OCI-LY7 (cell line): ENCODE measurements around the gene CCDC85A. TPM values are rescaled to one million over a fixed set of nuclear protein-coding genes. Genes with fewer than 3 reads are reported as not detected.
"Not testable (repeated sequence)": the region's sequence is repeated elsewhere in the genome, so short reads cannot be mapped to it uniquely, and the experiment has no call there.

Source experiments
- BruUV-seq: library from RNA; stranded (reverse); fragments of 400-500 nt; replicated peaks from 2 replicates; lab custom pipeline; 2021; lab: Mats Ljungman, UMichigan
- CTCF ChIA-PET: fragments of 300-600 bp; sonication (Branson Sonifier 250); formaldehyde crosslinking; loops from one replicate; lab custom pipeline; 2022; ENCODE audit warnings: antibody characterized with exemption; ENCODE audit not compliant: unreplicated experiment; lab: Charles Lee
- POLR2A ChIA-PET: fragments of 300-600 bp; sonication (Branson Sonifier 250); formaldehyde crosslinking; loops from one replicate; lab custom pipeline; 2022; ENCODE audit warnings: antibody characterized with exemption; lab: Charles Lee
- DNase-seq: peaks from one replicate; pipeline ENCODE4 v3.0.0-alpha.2; 2015; ENCODE audit warnings: low spot score
- H2AFZ ChIP-seq: fragments of 200-600 bp; sonication (generic), shearing (Covaris generic); 2 replicates; pipeline ENCODE4 v1.6.1; 2014; ENCODE audit warnings: mild to moderate bottlenecking, antibody characterized with exemption, low read length, moderate library complexity
- H3K27ac ChIP-seq: fragments of 200-600 bp; sonication (generic); 2 replicates; pipeline ENCODE4 v1.5.1; 2014; ENCODE audit warnings: mixed run types, low read depth, mild to moderate bottlenecking, moderate library complexity, low read length, inconsistent platforms; ENCODE audit not compliant: poor library complexity, severe bottlenecking
- H3K36me3 ChIP-seq: fragments of 200-600 bp; sonication (generic); 2 replicates; pipeline ENCODE4 v1.6.1; 2014; ENCODE audit warnings: mild to moderate bottlenecking, antibody characterized with exemption, low read length, moderate library complexity, mixed read lengths; ENCODE audit not compliant: insufficient read depth
- H3K4me1 ChIP-seq: fragments of 200-600 bp; sonication (generic); 2 replicates; pipeline ENCODE4 v1.5.1; 2014; ENCODE audit warnings: mild to moderate bottlenecking, low read length; ENCODE audit not compliant: insufficient read depth, poor library complexity, severe bottlenecking
- H3K4me2 ChIP-seq: fragments of 200-600 bp; sonication (generic); 2 replicates; pipeline ENCODE4 v1.6.1; 2014; ENCODE audit warnings: mild to moderate bottlenecking, low read length
- H3K4me3 ChIP-seq: fragments of 200-600 bp; sonication (generic); 2 replicates; pipeline ENCODE4 v1.5.1; 2014; ENCODE audit warnings: mild to moderate bottlenecking, low read depth, low read length; ENCODE audit not compliant: poor library complexity, severe bottlenecking
- H3K79me2 ChIP-seq: fragments of 200-600 bp; sonication (generic); 2 replicates; pipeline ENCODE4 v1.6.1; 2016; ENCODE audit warnings: low read depth, mild to moderate bottlenecking, low read length, moderate library complexity, mixed read lengths; ENCODE audit not compliant: insufficient read depth
- H3K9me2 ChIP-seq: fragments of 200-600 bp; sonication (generic); 2 replicates; pipeline ENCODE4 v1.6.1; 2016; ENCODE audit warnings: mild to moderate bottlenecking, low read length, mixed read lengths; ENCODE audit not compliant: insufficient read depth
- H3K9me3 ChIP-seq: fragments of 200-600 bp; sonication (generic); 2 replicates; pipeline ENCODE4 v1.6.1; 2014; ENCODE audit warnings: mild to moderate bottlenecking, mixed run types, low read length, mixed read lengths
- H4K20me1 ChIP-seq: fragments of 200-600 bp; sonication (generic); 2 replicates; pipeline ENCODE4 v1.6.1; 2014; ENCODE audit warnings: mild to moderate bottlenecking, antibody characterized with exemption, low read length, moderate library complexity, mixed read lengths; ENCODE audit not compliant: insufficient read depth
- CTCF ChIP-seq: fragments of 200-600 bp; sonication (generic); conservative IDR thresholded peaks from 2 replicates; pipeline ENCODE4 v1.5.1; 2014; ENCODE audit warnings: mild to moderate bottlenecking, antibody characterized with exemption, low read length, moderate library complexity, mixed read lengths
- EZH2phosphoT487 ChIP-seq: fragments of 200-600 bp; sonication (generic); IDR thresholded peaks from 2 replicates; pipeline ENCODE4 v1.6.1; 2018; ENCODE audit warnings: low read depth, borderline replicate concordance, mild to moderate bottlenecking, mixed run types, antibody characterized with exemption, low read length, moderate library complexity, mixed read lengths
- intact Hi-C: fragments of 100-400 bp; cut with micrococcal nuclease; formaldehyde crosslinking; loops from one replicate; pipeline ENCODE4 v1.10.0; 2022; ENCODE audit not compliant: unreplicated experiment
- total RNA-seq, 2 experiments: library from RNA; depleted of rRNA in 1 of 2; stranded (reverse); fragments of >200 nt in 1 of 2; shearing (Covaris generic) in 1 of 2; gene quantifications; 2 replicates each; pipeline ENCODE4 v1.2.3, GENCODE V29; 2014 to 2022

Gene CCDC85A
- total RNA-seq, 2 experiments from 2014 or later = not detected

GRCh38 chr2:56155188-56155587 is 28.6 kb upstream of the CCDC85A start:
- intact Hi-C loops = no loop called here
- no peak overlapping the region for H3K27ac ChIP-seq
- H3K9me2 ChIP-seq = no peaks in the 10 kb centered on the region
- H3K79me2 ChIP-seq = no peaks in the 10 kb centered on the region
- ChIA-PET POLR2A (interaction anchor here (1.0 kb wide), 1 partner anchor 9 kb away, joined by 3 read pairs; no protein-coding TSS in a partner anchor), CTCF (no interaction called here)
- H3K4me1 ChIP-seq = no peaks in the 10 kb centered on the region
- H3K36me3 ChIP-seq = no peaks in the 10 kb centered on the region
- H4K20me1 ChIP-seq = no peaks in the 10 kb centered on the region
- no peak overlapping the region for H3K4me2 ChIP-seq
- no TSS peak for BruUV-seq
- no peaks in the 10 kb centered on the region for H3K9me3 ChIP-seq
- no peak for DNase-seq
- TF ChIP-seq CTCF = no peak
- no peak for TF ChIP-seq EZH2phosphoT487
- no peak overlapping the region for H3K4me3 ChIP-seq
- no peak overlapping the region for H2AFZ ChIP-seq

GRCh38 chr2:56159875-56160274 is 23.9 kb upstream of the CCDC85A start:
- H3K36me3 ChIP-seq, H3K9me2 ChIP-seq, H3K27ac ChIP-seq, H3K4me3 ChIP-seq, intact Hi-C loops, POLR2A ChIA-PET, H3K9me3 ChIP-seq, H2AFZ ChIP-seq, DNase-seq, H3K4me1 ChIP-seq, CTCF ChIA-PET, H3K4me2 ChIP-seq, BruUV-seq, H3K79me2 ChIP-seq, H4K20me1 ChIP-seq: not testable (repeated sequence)

- no peaks in the 10 kb centered on the region for H3K79me2 ChIP-seq
These were observed 15.9 kb upstream of the CCDC85A start for GRCh38 chr2:56167616-56168562.

More at GRCh38 chr2:56167616-56168562, 15.9 kb upstream of the CCDC85A start:
- H3K36me3 ChIP-seq = no peaks in the 10 kb centered on the region
- no peaks in the 10 kb centered on the region for H3K9me3 ChIP-seq
- DNase-seq = no peak
- BruUV-seq = no TSS peak
- ChIA-PET POLR2A (no interaction called here), CTCF (no interaction called here)
- TF ChIP-seq CTCF = no peak
- no peak overlapping the region for H3K4me2 ChIP-seq
- no peak overlapping the region for H2AFZ ChIP-seq
- no peaks in the 10 kb centered on the region for H3K4me1 ChIP-seq
- no peaks in the 10 kb centered on the region for H4K20me1 ChIP-seq
- no peaks in the 10 kb centered on the region for H3K9me2 ChIP-seq
- no peak overlapping the region for H3K4me3 ChIP-seq
- H3K27ac ChIP-seq = no peak overlapping the region
- intact Hi-C loops = no loop called here
